Transverse colon (tissue), 4 donors: ENCODE measurements around the gene MYO1C. TPM values are rescaled to one million over a fixed set of nuclear protein-coding genes. Genes with fewer than 3 reads are reported as not detected.

ENCODE experiments used
- DNase-seq: peaks from one replicate; pipeline ENCODE4 v3.0.0-alpha.2; 2019
- H3K27ac ChIP-seq, 4 donors: fragments of 200-600 bp; sonication (generic); 2 replicates each; pipeline ENCODE4 v1.5.1; 2016 to 2018; ENCODE audit warnings: inconsistent platforms in 4 of 4
- H3K27me3 ChIP-seq: fragments of 200-600 bp; sonication (generic); 2 replicates; pipeline ENCODE4 v1.5.1; 2017; ENCODE audit warnings: inconsistent platforms
- H3K36me3 ChIP-seq, 4 donors: fragments of 200-600 bp; sonication (generic); 2 replicates each; pipeline ENCODE4 v1.5.1; 2017 to 2019; ENCODE audit warnings: inconsistent platforms in 4 of 4
- H3K4me1 ChIP-seq, 4 donors: fragments of 200-600 bp; sonication (generic); 2 replicates each; pipeline ENCODE4 v1.5.1; 2017 to 2020; ENCODE audit warnings: inconsistent platforms in 4 of 4
- H3K4me3 ChIP-seq, 4 donors: fragments of 200-600 bp; sonication (generic); 1 replicate in 1 of 4; 2 replicates in 3 of 4; pipeline versions ENCODE4 v1.5.1 to v1.6.1; 2017 to 2019; ENCODE audit warnings: inconsistent platforms in 4 of 4
- H3K9me3 ChIP-seq, 2 donors: fragments of 200-600 bp; sonication (generic); 2 replicates each; pipeline ENCODE4 v1.5.1; 2017 to 2019; ENCODE audit warnings: inconsistent platforms in 2 of 2
- EP300 ChIP-seq: sonication (generic); formaldehyde crosslinking; IDR thresholded peaks from one replicate; pipeline ENCODE4 v1.6.1; 2017; ENCODE audit warnings: antibody characterized with exemption, low read depth
- POLR2A ChIP-seq: fragments of 450-650 bp; IDR thresholded peaks from one replicate; pipeline ENCODE4 v1.6.1; 2016; ENCODE audit warnings: antibody characterized with exemption, mild to moderate bottlenecking, moderate library complexity
- POLR2AphosphoS5 ChIP-seq, 3 donors: sonication (generic); formaldehyde crosslinking; IDR thresholded peaks; one replicate each; pipeline ENCODE4 v1.6.1; 2016; ENCODE audit warnings: antibody characterized with exemption in 3 of 3
- WGBS, 2 donors: methylation state at CpG; one replicate each; pipeline ENCODE4 v1.1.5; 2018; ENCODE audit warnings: low coverage in 1 of 2; 5-methylcytosine and 5-hydroxymethylcytosine counted together
- in situ Hi-C, 4 donors: fragments of 200-750 bp; cut with MboI; loops; one replicate each; pipeline versions ENCODE4 v1.15.0 to v1.15.1; 2017; ENCODE audit warnings: low sequenced_read_pairs in 3 of 4, low pct_ligation_motif_present in 1 of 4, low pct_unique_long_range_greater_than_20kb in 1 of 4
- intact Hi-C: fragments of 100-400 bp; cut with DNase I; formaldehyde crosslinking; loops from one replicate; pipeline ENCODE4 v1.15.1; 2023; ENCODE audit warnings: low total_unique reads
- total RNA-seq, 4 donors: library from RNA; depleted of rRNA; stranded (reverse); fragments of >200 nt; gene quantifications; one replicate each; pipeline ENCODE4 v1.1.0, GENCODE V29; 2016
- TF ChIP-seq, protein P1 (sequence below), 5 experiments: fragments of 200-600 bp in 3 of 5; fragments of 450-650 bp in 2 of 5; sonication (generic) in 3 of 5; IDR thresholded peaks; 1 replicate in 2 of 5; 2 replicates in 3 of 5; pipeline ENCODE4 v1.5.1; 2016 to 2017; ENCODE audit warnings: antibody characterized with exemption in 5 of 5, inconsistent platforms in 3 of 5, mild to moderate bottlenecking in 2 of 5, moderate library complexity in 1 of 5

MYO1C gene
- total RNA-seq, 4 donors from 2014 or later = 163 to 456 (median 219) TPM

DNA sequence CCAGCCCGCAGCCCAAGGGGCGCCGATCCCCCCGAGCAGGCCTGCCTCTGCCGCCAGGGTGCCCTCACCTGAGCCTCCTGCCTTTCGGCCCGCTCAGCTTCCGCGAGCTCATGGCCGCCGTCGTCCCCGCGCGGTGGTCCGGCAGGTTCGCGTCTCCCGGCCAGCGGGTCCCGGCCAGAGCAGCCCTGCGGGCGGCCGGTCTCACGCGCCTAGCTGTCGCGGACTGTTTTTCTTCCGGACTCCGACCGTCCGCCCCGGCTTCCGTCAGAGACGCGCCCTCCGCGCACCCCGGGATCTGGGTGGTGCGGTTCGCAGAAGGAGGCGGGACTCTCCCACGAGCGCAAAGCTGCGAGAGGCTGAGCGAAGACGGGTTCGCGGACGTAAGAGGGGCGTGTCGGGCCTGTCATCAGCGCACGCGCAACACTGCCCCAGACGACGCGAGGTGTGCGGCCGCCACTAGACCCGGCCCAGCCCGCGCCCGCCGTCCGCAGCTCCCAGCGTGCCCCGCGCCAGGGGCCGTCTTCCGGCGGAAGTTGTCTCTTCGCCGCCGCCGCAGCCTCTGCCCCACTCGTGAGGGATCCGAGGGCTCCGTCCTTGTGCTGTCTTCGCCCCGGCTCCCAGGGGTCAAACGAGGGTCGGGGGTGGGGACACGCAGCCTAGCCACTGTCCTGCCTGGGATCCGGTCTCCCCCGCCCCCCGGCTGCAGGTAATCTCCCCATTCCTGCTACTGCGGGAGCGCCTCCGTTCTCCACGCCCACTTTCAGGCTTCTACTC is 24.1 kb upstream of the MYO1C start, which contains the start of gene INPP5K:
Gene INPP5K, minus strand, starts transcription at position 225 of the 774 bp plus-strand sequence. Its CDS starts 113 bp downstream, at position 112.
- no peaks in the 10 kb centered on the region for H3K27me3 ChIP-seq
- H3K9me3 ChIP-seq = no peaks in the 10 kb centered on the region
- H3K4me1 ChIP-seq = peaks cover 29 to 45% (median 38%) of the 10 kb centered on the region in 4 donors
- peak within 1 kb of the TSS; percentile 96 to 98 (median 98) for H3K27ac ChIP-seq
- in situ Hi-C loops = loop anchor here (10.0 to 25.0 kb wide), 4 partner anchors 129 to 254 kb away; partner anchors contain the start of genes BHLHA9 (in 3 of the 4) and TRARG1 (in 1 of the 4)
- WGBS, 2 donors = 1% methylated on average over 77 of the region's 91 CpGs; no CpG with 5 or more reads in 1 of the 2 donors
- no peak for TF ChIP-seq EP300
- TF ChIP-seq POLR2A = peak; percentile 96
- TF ChIP-seq, protein P1, sequence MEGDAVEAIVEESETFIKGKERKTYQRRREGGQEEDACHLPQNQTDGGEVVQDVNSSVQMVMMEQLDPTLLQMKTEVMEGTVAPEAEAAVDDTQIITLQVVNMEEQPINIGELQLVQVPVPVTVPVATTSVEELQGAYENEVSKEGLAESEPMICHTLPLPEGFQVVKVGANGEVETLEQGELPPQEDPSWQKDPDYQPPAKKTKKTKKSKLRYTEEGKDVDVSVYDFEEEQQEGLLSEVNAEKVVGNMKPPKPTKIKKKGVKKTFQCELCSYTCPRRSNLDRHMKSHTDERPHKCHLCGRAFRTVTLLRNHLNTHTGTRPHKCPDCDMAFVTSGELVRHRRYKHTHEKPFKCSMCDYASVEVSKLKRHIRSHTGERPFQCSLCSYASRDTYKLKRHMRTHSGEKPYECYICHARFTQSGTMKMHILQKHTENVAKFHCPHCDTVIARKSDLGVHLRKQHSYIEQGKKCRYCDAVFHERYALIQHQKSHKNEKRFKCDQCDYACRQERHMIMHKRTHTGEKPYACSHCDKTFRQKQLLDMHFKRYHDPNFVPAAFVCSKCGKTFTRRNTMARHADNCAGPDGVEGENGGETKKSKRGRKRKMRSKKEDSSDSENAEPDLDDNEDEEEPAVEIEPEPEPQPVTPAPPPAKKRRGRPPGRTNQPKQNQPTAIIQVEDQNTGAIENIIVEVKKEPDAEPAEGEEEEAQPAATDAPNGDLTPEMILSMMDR (IDR thresholded peaks at IDR 0.05) = peak in 1 of 5 experiments; percentile 10
- peak; percentile 89 to 97 (median 95) for TF ChIP-seq POLR2AphosphoS5 (IDR thresholded peaks at IDR 0.05)
- H3K36me3 ChIP-seq = peaks cover 0 to 11% (median 0%) of the 10 kb centered on the region in 4 donors
- intact Hi-C loops = loop anchor here (5.0 to 10.0 kb wide), 2 partner anchors 152 to 254 kb away; no protein-coding TSS in a partner anchor
- DNase-seq = peak; percentile 99
- H3K4me3 ChIP-seq = peak within 1 kb of the TSS; percentile 86 to 96 (median 89)

DNA sequence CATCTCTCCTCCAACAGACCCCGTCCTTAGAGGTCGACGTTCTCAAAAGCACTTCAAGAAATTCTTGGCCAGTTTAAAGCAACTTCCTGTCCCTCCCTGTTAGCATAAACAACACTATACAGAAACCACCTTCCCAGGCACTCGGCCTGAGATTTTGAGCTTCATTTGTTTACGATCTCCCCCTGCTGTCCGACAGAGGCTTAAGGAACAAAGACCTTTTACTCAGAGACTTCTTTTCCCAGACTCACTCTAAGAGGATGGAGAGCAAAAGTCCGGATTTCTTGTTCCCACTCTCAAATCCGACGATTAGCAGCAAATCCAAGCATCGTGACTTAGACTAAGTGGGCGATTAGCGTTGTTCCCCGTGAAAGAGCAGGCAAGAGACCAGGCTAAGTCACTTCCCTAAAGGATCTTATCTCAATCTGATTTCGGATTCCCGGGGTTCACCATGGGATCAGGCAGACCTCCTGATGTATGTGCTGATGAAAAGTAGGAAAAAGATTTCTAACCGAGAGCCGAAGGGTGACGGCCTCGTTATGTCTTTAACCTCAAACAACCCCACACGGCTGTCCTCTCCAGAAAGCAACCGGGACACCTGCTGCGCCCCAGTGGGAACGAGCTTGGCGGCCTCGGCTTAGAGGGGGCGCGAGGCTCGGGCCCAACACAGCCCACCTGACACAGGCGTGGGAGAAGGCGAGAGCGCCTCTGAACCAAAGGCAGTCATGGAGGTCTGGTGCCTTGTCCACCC is 23.3 kb upstream of the MYO1C start:
- WGBS, 2 donors = 0% methylated on average over 31 of the region's 31 CpGs; no CpG with 5 or more reads in 1 of the 2 donors
- Histone ChIP-seq H3K36me3 (peaks cover 0 to 11% (median 0%) of the 10 kb centered on the region in 4 donors), H3K4me3 (peak overlapping the region; percentile 86 to 96 (median 89)), H3K27ac (peak overlapping the region; percentile 96 to 98 (median 98)), H3K4me1 (peaks cover 35 to 52% (median 46%) of the 10 kb centered on the region in 4 donors), H3K9me3 (no peaks in the 10 kb centered on the region), H3K27me3 (no peaks in the 10 kb centered on the region)
- TF ChIP-seq POLR2A = peak; percentile 13
- TF ChIP-seq, protein P1 (IDR thresholded peaks at IDR 0.05) = peak; percentile 44 to 89 (median 59)
- peak; percentile 59 to 69 (median 67) for TF ChIP-seq POLR2AphosphoS5 (IDR thresholded peaks at IDR 0.05)
- TF ChIP-seq EP300 = no peak
- DNase-seq = peak; percentile 81
- in situ Hi-C loops = loop anchor here (10.0 to 25.0 kb wide), 4 partner anchors 129 to 254 kb away; partner anchors contain the start of genes BHLHA9 (in 3 of the 4) and TRARG1 (in 1 of the 4)
- intact Hi-C loops = loop anchor here (5.0 to 10.0 kb wide), 2 partner anchors 151 to 254 kb away; no protein-coding TSS in a partner anchor

DNA sequence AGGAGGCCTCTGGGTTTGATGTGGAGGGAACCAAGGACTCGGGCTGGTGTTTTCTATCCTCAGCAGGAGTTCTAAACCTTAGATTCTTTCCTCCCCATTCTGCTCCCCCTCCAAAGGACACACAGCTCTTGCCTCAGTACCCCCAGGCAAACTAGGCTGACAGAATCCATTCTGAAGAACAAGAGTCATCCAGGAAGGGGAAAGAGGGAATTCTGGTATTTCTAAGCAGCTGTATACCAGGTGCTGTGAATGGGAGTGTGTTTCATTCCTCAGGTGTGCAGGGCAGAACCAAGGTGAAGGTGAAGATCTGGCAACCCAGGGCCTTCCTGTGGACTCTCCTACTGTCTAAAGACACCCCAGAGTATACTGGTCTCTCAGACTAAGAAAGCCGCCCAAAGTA is 19.9 kb upstream of the MYO1C start:
- in situ Hi-C loops (loop anchor here (10.0 to 25.0 kb wide), 4 partner anchors 125 to 250 kb away; partner anchors contain the start of genes BHLHA9 (in 3 of the 4) and TRARG1 (in 1 of the 4)), intact Hi-C loops (loop anchor here (10.0 kb wide), 1 partner anchor 148 kb away; no protein-coding TSS in a partner anchor)
- no peak for DNase-seq
- WGBS, 2 donors = 40 to 70% methylated on average over 1 to 2 of the region's 2 CpGs
- Histone ChIP-seq H3K4me3 (no peak overlapping the region), H3K27ac (peak overlapping the region; percentile 80 to 89 (median 88)), H3K9me3 (no peaks in the 10 kb centered on the region), H3K27me3 (no peaks in the 10 kb centered on the region), H3K4me1 (peaks cover 46 to 73% (median 61%) of the 10 kb centered on the region in 4 donors), H3K36me3 (peaks cover 0 to 11% (median 2%) of the 10 kb centered on the region in 4 donors)
- no peak for TF ChIP-seq POLR2AphosphoS5 (IDR thresholded peaks at IDR 0.05)
- no peak for TF ChIP-seq POLR2A
- no peak for TF ChIP-seq EP300

DNA sequence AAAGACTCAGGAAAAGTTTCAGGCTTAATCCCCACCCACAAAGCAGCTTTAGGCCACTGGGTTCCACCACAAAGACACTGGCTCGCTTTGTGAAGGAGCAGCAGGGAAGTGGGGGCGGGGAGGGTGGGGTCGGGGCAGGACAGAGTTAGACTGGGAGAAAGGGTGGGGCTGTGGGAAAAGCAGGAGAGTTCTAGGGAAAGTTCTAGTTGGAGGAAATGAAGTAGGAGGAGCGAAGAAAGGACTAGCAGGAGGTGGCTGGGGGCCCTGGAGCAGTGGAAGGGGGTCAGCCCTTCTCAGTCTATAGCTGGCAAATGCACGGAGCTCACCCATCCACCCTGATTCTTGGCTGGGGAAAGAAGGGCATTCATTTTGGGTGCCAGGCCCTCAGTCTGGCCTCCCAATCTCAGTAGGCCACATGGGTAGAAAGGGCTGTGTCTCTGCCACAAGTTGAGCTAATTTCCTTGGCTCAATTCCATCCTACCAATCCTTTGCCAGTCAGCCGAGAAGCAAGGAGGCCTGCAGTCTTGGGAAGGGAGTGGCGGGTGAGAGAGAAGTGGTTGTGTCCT is 19.4 kb upstream of the MYO1C start:
- WGBS, 2 donors = 32 to 54% methylated on average over 4 to 7 of the region's 7 CpGs
- peak; percentile 62 for DNase-seq
- intact Hi-C loops = loop anchor here (10.0 kb wide), 1 partner anchor 147 kb away; no protein-coding TSS in a partner anchor

More for the DNA sequence above, 19.4 kb upstream of the MYO1C start:
- Histone ChIP-seq H3K36me3 (peaks cover 0 to 11% (median 2%) of the 10 kb centered on the region in 4 donors), H3K9me3 (no peaks in the 10 kb centered on the region), H3K27ac (peak overlapping the region; percentile 80 to 89 (median 88)), H3K27me3 (no peaks in the 10 kb centered on the region), H3K4me3 (no peak overlapping the region), H3K4me1 (peaks cover 45 to 70% (median 58%) of the 10 kb centered on the region in 4 donors)
- in situ Hi-C loops = loop anchor here (10.0 to 25.0 kb wide), 4 partner anchors 125 to 250 kb away; partner anchors contain the start of genes BHLHA9 (in 3 of the 4) and TRARG1 (in 1 of the 4)
- peak; percentile 34 to 47 (median 39) for TF ChIP-seq POLR2AphosphoS5 (IDR thresholded peaks at IDR 0.05)
- TF ChIP-seq POLR2A = peak; percentile 32
- TF ChIP-seq, protein P1 (IDR thresholded peaks at IDR 0.05) = no peak
